Colonic mucosa (tissue), 4 donors: ENCODE results near the gene POU6F1. TPM values are rescaled to one million over a fixed set of nuclear protein-coding genes. Genes with fewer than 3 reads are reported as not detected.

Source experiments
- DNase-seq: peaks from one replicate; pipeline ENCODE4 v3.0.0-alpha.2; 2020
- H3K27ac ChIP-seq: fragments of 200-600 bp; one replicate; pipeline ENCODE4 v1.8.0; 2021
- H3K27me3 ChIP-seq: fragments of 200-600 bp; one replicate; pipeline ENCODE4 v1.8.0; 2021
- H3K36me3 ChIP-seq: fragments of 200-600 bp; one replicate; pipeline ENCODE4 v1.8.0; 2021
- H3K4me1 ChIP-seq: fragments of 200-600 bp; one replicate; pipeline ENCODE4 v1.8.0; 2021; ENCODE audit warnings: mild to moderate bottlenecking
- H3K4me3 ChIP-seq: fragments of 200-600 bp; one replicate; pipeline ENCODE4 v1.8.0; 2021
- H3K9ac ChIP-seq, 2 donors: one replicate each; pipeline ENCODE4 v1.7.0; 2013; ENCODE audit warnings: control low read depth in 2 of 2, low read depth in 2 of 2, low read length in 2 of 2
- H3K9me3 ChIP-seq: fragments of 200-600 bp; one replicate; pipeline ENCODE4 v1.8.0; 2021
- intact Hi-C: fragments of 100-400 bp; cut with DNase I; formaldehyde crosslinking; loops from one replicate; pipeline ENCODE4 v1.14.1; 2022
- total RNA-seq, 2 donors: library from RNA; stranded (reverse); fragmentation: NEBNext Ultra II Directional in 1 of 2; extraction: Animal tissue kit (Norgen Biotek cat#: 25700) in 1 of 2; gene quantifications; one replicate each; pipeline ENCODE4 v1.2.1, GENCODE V29; 2021
- TF ChIP-seq, protein P1 (sequence below): fragments of 200-600 bp; IDR thresholded peaks from one replicate; pipeline ENCODE4 v1.8.0; 2022; ENCODE audit warnings: antibody characterized with exemption, mild to moderate bottlenecking
- donor health status: healthy.
- donor health status: DM: no; HTN: no; CAD: no.
- donor health status: DM: no; HTN: no; CAD: no.

The POU6F1 gene
- total RNA-seq, 2 donors from 2014 or later: 4.9 to 5.6 TPM

- Histone ChIP-seq H3K36me3 (no peaks in the 10 kb centered on the region), H3K9ac (no peak overlapping the region), H3K4me1 (no peaks in the 10 kb centered on the region), H3K4me3 (no peak overlapping the region), H3K27me3 (no peaks in the 10 kb centered on the region), H3K27ac (no peak overlapping the region), H3K9me3 (no peaks in the 10 kb centered on the region)
- TF ChIP-seq, protein P1, sequence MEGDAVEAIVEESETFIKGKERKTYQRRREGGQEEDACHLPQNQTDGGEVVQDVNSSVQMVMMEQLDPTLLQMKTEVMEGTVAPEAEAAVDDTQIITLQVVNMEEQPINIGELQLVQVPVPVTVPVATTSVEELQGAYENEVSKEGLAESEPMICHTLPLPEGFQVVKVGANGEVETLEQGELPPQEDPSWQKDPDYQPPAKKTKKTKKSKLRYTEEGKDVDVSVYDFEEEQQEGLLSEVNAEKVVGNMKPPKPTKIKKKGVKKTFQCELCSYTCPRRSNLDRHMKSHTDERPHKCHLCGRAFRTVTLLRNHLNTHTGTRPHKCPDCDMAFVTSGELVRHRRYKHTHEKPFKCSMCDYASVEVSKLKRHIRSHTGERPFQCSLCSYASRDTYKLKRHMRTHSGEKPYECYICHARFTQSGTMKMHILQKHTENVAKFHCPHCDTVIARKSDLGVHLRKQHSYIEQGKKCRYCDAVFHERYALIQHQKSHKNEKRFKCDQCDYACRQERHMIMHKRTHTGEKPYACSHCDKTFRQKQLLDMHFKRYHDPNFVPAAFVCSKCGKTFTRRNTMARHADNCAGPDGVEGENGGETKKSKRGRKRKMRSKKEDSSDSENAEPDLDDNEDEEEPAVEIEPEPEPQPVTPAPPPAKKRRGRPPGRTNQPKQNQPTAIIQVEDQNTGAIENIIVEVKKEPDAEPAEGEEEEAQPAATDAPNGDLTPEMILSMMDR: no peak
- no peak for DNase-seq
- intact Hi-C loops: no loop called here
Measured at GRCh38 chr12:51152953-51153352, 64.9 kb downstream of the POU6F1 start.

- no peaks in the 10 kb centered on the region for H3K4me1 ChIP-seq
- no peaks in the 10 kb centered on the region for H3K27me3 ChIP-seq
- H3K9me3 ChIP-seq: no peaks in the 10 kb centered on the region
- no peaks in the 10 kb centered on the region for H3K36me3 ChIP-seq
- no peak for DNase-seq
- no peak overlapping the region for H3K9ac ChIP-seq
- no peak overlapping the region for H3K27ac ChIP-seq
- H3K4me3 ChIP-seq: no peak overlapping the region
- TF ChIP-seq, protein P1: no peak
- intact Hi-C loops: no loop called here
Measured at GRCh38 chr12:51150777-51151176, 67.1 kb downstream of the POU6F1 start.

DNA sequence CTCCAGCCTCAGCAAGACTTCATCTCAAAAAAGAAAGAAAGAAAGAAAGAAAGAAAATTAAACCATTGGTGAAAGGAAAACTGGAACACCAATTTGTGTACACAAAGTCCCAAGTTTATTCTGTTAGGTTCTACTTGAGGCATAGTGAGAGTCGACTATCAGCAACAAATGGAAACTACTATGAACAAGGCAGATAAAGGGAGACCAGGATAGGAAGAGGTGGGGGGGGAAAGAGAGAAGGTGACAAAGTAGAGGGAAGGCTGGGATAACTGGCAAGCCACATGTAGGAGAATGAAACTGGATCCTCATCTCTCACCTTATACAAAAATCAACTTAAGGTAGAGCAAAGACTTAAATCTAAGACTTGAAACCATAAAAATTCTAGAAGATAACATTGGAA is 70.6 kb downstream of the POU6F1 start:
- Histone ChIP-seq H3K4me1 (no peaks in the 10 kb centered on the region), H3K36me3 (no peaks in the 10 kb centered on the region), H3K9ac (no peak overlapping the region), H3K27ac (no peak overlapping the region), H3K4me3 (no peak overlapping the region), H3K27me3 (no peaks in the 10 kb centered on the region), H3K9me3 (no peaks in the 10 kb centered on the region)
- DNase-seq: no peak
- intact Hi-C loops: no loop called here
- TF ChIP-seq, protein P1: no peak

GRCh38 chr12:51139292-51139844 is 78.5 kb downstream of the POU6F1 start:
- H3K4me3 ChIP-seq: no peak overlapping the region
- no peak overlapping the region for H3K9ac ChIP-seq
- H3K9me3 ChIP-seq: no peaks in the 10 kb centered on the region
- no peak for DNase-seq
- H3K4me1 ChIP-seq: no peaks in the 10 kb centered on the region
- intact Hi-C loops: no loop called here
- H3K36me3 ChIP-seq: no peaks in the 10 kb centered on the region
- H3K27ac ChIP-seq: no peak overlapping the region
- TF ChIP-seq, protein P1: no peak
- H3K27me3 ChIP-seq: no peaks in the 10 kb centered on the region

Other genes with a start within 250 kb of the POU6F1 start
- 10 to 100 TPM; 51.6 to 52.0 TPM for gene SLC11A2, start 191.7 kb downstream of the POU6F1 start, total RNA-seq
- 10 to 100 TPM; 54.8 to 67.8 TPM for gene LETMD1, start 169.7 kb downstream of the POU6F1 start, total RNA-seq
- gene CSRNP2, start 134.5 kb downstream of the POU6F1 start, total RNA-seq: 10 to 100 TPM; 13.6 to 17.1 TPM
- gene TFCP2, start 44.9 kb downstream of the POU6F1 start, total RNA-seq: 10 to 100 TPM; 24.4 to 30.9 TPM
- 100 to 1,000 TPM; 220 to 291 TPM for gene DAZAP2, start 20.8 kb upstream of the POU6F1 start, total RNA-seq
- 100 to 1,000 TPM in 1 of 2 donors, 10 to 100 TPM in 1; 74.4 to 119 TPM for gene SMAGP, start 52.4 kb upstream of the POU6F1 start, total RNA-seq
- 1 to 10 TPM; 6.7 to 6.8 TPM for gene BIN2, start 106.1 kb upstream of the POU6F1 start, total RNA-seq
- gene CELA1, start 128.6 kb upstream of the POU6F1 start, total RNA-seq: not detected
- gene GALNT6, start 173.3 kb upstream of the POU6F1 start, total RNA-seq: 10 to 100 TPM; 24.7 to 27.1 TPM
- 1 to 10 TPM in 1 of 2 donors, under 1 TPM in 1; 0.59 to 1.1 TPM for gene SLC4A8, start 206.8 kb upstream of the POU6F1 start, total RNA-seq